K562 (cell line): Measurements from ENCODE around the gene MRPS26. TPM values are rescaled to one million over a fixed set of nuclear protein-coding genes. Genes with fewer than 3 reads are reported as not detected.

Experiments used
- ATF6 ChIP-seq: sonication (generic); formaldehyde crosslinking; IDR thresholded peaks from 2 replicates; pipeline ENCODE4 v1.4.0; 2020; ENCODE audit warnings: mild to moderate bottlenecking, missing genetic modification reagents
- CC2D1A ChIP-seq: fragments of 450-650 bp; IDR thresholded peaks from 2 replicates; pipeline ENCODE4 v1.6.1; 2017; ENCODE audit warnings: mild to moderate bottlenecking
- CREB5 ChIP-seq: fragments of 250-450 bp; sonication (Bioruptor Pico); IDR thresholded peaks from 2 replicates; pipeline ENCODE4 v1.5.0; 2020; ENCODE audit warnings: mild to moderate bottlenecking
- CREM ChIP-seq: IDR thresholded peaks from 2 replicates; pipeline ENCODE4 v1.6.1; 2014; ENCODE audit warnings: antibody characterized with exemption, low read depth
- ERF ChIP-seq: fragments of 450-650 bp; formaldehyde crosslinking; IDR thresholded peaks from 2 replicates; pipeline ENCODE4 v1.4.0; 2020; ENCODE audit warnings: mild to moderate bottlenecking, mixed read lengths
- HCFC1 ChIP-seq: IDR thresholded peaks from 2 replicates; pipeline ENCODE4 v1.6.1; 2012; ENCODE audit warnings: low read depth, low read length, improper control_type of control experiment
- PBX2 ChIP-seq, 2 experiments: IDR thresholded peaks in 1 of 2; conservative IDR thresholded peaks in 1 of 2; 2 replicates each; pipeline ENCODE4 v1.6.1; 2016; ENCODE audit warnings: low read depth in 2 of 2, mild to moderate bottlenecking in 1 of 2, missing compliant biosample characterization in 1 of 2, missing genetic modification characterization in 1 of 2, moderate library complexity in 1 of 2
- polyA plus RNA-seq, 8 experiments: library from polyadenylated mRNA; depleted of rRNA in 4 of 8; stranded (reverse) in 5 of 8; unstranded in 3 of 8; fragments of >200 nt; fragmentation: Nextera tagmentation in 2 of 8; fragmentation: Illumina TruSeq in 1 of 8; extraction: Ambion mirVana in 2 of 8; extraction: Trizol in 1 of 8; gene quantifications; 2 replicates each; pipeline versions ENCODE4 v1.2.1 to v1.2.3, GENCODE V29; 2011 to 2014; ENCODE audit warnings: inconsistent platforms in 1 of 8, missing spikeins in 1 of 8
- total RNA-seq, 7 experiments: library from RNA; depleted of rRNA in 6 of 7; stranded (reverse); fragments of >200 nt in 6 of 7; fragmentation: Illumina TruSeq in 2 of 7; extraction: Trizol in 2 of 7; gene quantifications; 2 replicates each; pipeline versions ENCODE4 v1.2.1 to v1.2.3, GENCODE V29; 2011 to 2021; ENCODE audit warnings: low replicate concordance in 1 of 7

Gene MRPS26
- total and polyA plus RNA-seq, 9 of the 15 experiments (the other 6 are each of a cell fraction or from before 2014, with no cell fraction given), result 2.7 to 70.5 (median 28.8) TPM

- TF ChIP-seq PBX2 (CRISPR knock-in tag; IDR thresholded peaks at IDR 0.05; ENCODE audit: low read depth) (no peak), PBX2 (tag; conservative IDR thresholded peaks at IDR 0.05; ENCODE audit: low read depth) (no peak), ERF (CRISPR knock-in tag) (no peak), CC2D1A (no peak), ATF6 (CRISPR knock-in tag) (no peak), CREM (no peak), HCFC1 (no peak), CREB5 (CRISPR knock-in tag) (no peak)
Measured at GRCh38 chr20:3043322-3043721, 2.5 kb upstream of the MRPS26 start, which contains the start of gene GNRH2 (continued).
